ENCODE results near the gene DIDO1.

DNA sequence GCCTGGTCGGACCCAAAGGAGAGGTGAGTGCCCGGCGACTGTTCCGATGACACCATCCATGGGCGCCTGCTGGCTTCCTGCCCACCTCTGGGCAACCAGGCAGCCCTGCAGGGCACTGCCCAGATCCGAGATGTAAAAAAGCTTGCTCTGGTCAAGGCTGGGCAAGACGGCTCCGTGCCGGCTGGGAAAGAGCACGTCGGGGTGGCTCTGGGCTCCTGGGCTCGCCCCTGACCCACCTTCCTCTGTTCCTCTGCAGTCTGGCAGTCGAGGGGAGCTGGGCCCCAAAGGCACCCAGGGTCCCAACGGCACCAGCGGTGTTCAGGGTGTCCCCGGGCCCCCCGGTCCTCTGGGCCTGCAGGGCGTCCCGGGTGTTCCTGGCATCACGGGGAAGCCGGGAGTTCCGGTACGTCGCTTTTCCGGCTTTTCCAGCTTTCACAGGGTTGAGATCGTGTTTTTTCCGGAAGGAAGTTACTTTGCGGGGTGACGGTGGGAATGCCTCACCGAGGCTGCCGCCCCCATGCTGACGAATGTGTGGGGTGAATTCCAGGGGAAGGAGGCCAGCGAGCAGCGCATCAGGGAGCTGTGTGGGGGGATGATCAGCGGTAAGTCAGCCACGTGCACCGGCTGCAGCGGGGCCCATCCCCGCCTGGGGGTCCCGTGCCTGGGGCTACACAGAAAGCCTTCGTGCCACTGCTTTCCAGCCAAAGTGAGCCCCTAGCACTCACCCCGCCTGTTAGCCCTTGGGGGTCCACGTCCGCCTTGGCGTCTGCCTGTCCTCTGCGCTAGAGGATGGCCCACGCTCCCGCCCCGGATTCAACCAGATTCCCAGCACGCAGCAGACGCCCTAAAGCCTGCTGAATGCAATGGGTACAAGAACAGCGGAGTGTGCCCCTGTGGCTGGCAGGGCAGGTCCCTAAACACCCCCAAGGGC is 90.1 kb downstream of the DIDO1 start:
- TF ChIP-seq, protein P1, sequence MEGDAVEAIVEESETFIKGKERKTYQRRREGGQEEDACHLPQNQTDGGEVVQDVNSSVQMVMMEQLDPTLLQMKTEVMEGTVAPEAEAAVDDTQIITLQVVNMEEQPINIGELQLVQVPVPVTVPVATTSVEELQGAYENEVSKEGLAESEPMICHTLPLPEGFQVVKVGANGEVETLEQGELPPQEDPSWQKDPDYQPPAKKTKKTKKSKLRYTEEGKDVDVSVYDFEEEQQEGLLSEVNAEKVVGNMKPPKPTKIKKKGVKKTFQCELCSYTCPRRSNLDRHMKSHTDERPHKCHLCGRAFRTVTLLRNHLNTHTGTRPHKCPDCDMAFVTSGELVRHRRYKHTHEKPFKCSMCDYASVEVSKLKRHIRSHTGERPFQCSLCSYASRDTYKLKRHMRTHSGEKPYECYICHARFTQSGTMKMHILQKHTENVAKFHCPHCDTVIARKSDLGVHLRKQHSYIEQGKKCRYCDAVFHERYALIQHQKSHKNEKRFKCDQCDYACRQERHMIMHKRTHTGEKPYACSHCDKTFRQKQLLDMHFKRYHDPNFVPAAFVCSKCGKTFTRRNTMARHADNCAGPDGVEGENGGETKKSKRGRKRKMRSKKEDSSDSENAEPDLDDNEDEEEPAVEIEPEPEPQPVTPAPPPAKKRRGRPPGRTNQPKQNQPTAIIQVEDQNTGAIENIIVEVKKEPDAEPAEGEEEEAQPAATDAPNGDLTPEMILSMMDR (IDR thresholded peaks at IDR 0.05): no peak
- TF ChIP-seq POLR2A (IDR thresholded peaks at IDR 0.05) (no peak), POLR2AphosphoS5 (IDR thresholded peaks at IDR 0.05) (no peak)
